HEK293 (cell line): ENCODE results near the gene PRKD1.

Experiments used
- CTCF ChIA-PET: fragments of 350-600 bp; formaldehyde crosslinking; extraction: SDS; loops from one replicate; lab custom pipeline; 2021; ENCODE audit warnings: antibody characterized with exemption; lab: Yijun Ruan, JAX
- POLR2A ChIA-PET: fragments of 300-600 bp; formaldehyde crosslinking; extraction: SDS; loops from one replicate; lab custom pipeline; 2020; ENCODE audit warnings: antibody characterized with exemption, inconsistent platforms; lab: Yijun Ruan, JAX
- H3K27ac ChIP-seq: fragments of 200-500 bp; sonication (Bioruptor generic); 2 replicates; pipeline ENCODE4 v1.5.1; 2014; ENCODE audit warnings: low read depth, low read length, control low read depth, inconsistent platforms; ENCODE audit errors: extremely low read depth
- H3K36me3 ChIP-seq, 2 experiments: fragments of 200-500 bp in 1 of 2; sonication (Bioruptor generic) in 1 of 2; 1 replicate in 1 of 2; 2 replicates in 1 of 2; pipeline ENCODE4 v1.5.1; 2014 to 2017; ENCODE audit warnings: inconsistent platforms in 2 of 2, low read length in 2 of 2; ENCODE audit not compliant: control insufficient read depth in 2 of 2, insufficient read depth in 1 of 2
- H3K4me1 ChIP-seq: fragments of 200-500 bp; sonication (Bioruptor generic); 2 replicates; pipeline ENCODE4 v1.5.1; 2014; ENCODE audit warnings: mild to moderate bottlenecking, low read length, inconsistent platforms; ENCODE audit not compliant: control insufficient read depth, insufficient read depth
- H3K4me3 ChIP-seq: 2 replicates; pipeline ENCODE4 v1.5.1; 2011; ENCODE audit warnings: low read depth, mild to moderate bottlenecking, control low read depth, low read length, moderate library complexity
- H3K9me3 ChIP-seq: fragments of 200-500 bp; sonication (Bioruptor generic); 2 replicates; pipeline ENCODE4 v1.5.1; 2014; ENCODE audit warnings: low read depth, low read length, inconsistent platforms; ENCODE audit not compliant: control insufficient read depth, insufficient read depth
- EGR2 ChIP-seq: fragments of 450-650 bp; formaldehyde crosslinking; IDR thresholded peaks from 2 replicates; pipeline ENCODE4 v1.5.1; 2016; ENCODE audit warnings: low read depth, missing biosample characterization, missing genetic modification characterization
- FEZF1 ChIP-seq: fragments of 450-650 bp; formaldehyde crosslinking; IDR thresholded peaks from 2 replicates; pipeline ENCODE4 v1.5.1; 2016; ENCODE audit warnings: missing biosample characterization, missing genetic modification characterization
- KLF7 ChIP-seq: fragments of 450-650 bp; formaldehyde crosslinking; IDR thresholded peaks from 2 replicates; pipeline ENCODE4 v1.5.1; 2016; ENCODE audit warnings: missing biosample characterization, missing genetic modification characterization, borderline replicate concordance
- OVOL3 ChIP-seq: fragments of 450-650 bp; formaldehyde crosslinking; IDR thresholded peaks from 2 replicates; pipeline ENCODE4 v1.5.1; 2016; ENCODE audit warnings: missing biosample characterization, missing genetic modification characterization
- PRDM1 ChIP-seq: fragments of 450-650 bp; formaldehyde crosslinking; IDR thresholded peaks from 2 replicates; pipeline ENCODE4; 2016; ENCODE audit warnings: missing biosample characterization, missing genetic modification characterization
- SP7 ChIP-seq: fragments of 450-650 bp; formaldehyde crosslinking; IDR thresholded peaks from 2 replicates; pipeline ENCODE4 v1.5.1; 2016; ENCODE audit warnings: missing biosample characterization, missing genetic modification characterization
- ZBTB17 ChIP-seq: fragments of 450-650 bp; formaldehyde crosslinking; IDR thresholded peaks from 2 replicates; pipeline ENCODE4 v1.5.1; 2016; ENCODE audit warnings: missing biosample characterization, missing genetic modification characterization
- ZBTB20 ChIP-seq: fragments of 450-650 bp; formaldehyde crosslinking; IDR thresholded peaks from 2 replicates; pipeline ENCODE4 v1.5.1; 2016; ENCODE audit warnings: missing biosample characterization, missing genetic modification characterization
- ZBTB21 ChIP-seq: fragments of 450-650 bp; formaldehyde crosslinking; IDR thresholded peaks from 2 replicates; pipeline ENCODE4 v1.5.1; 2017; ENCODE audit warnings: missing biosample characterization, missing genetic modification characterization
- ZFHX2 ChIP-seq: fragments of 450-650 bp; formaldehyde crosslinking; conservative IDR thresholded peaks from 2 replicates; pipeline ENCODE4 v1.5.1; 2016; ENCODE audit warnings: missing biosample characterization, missing genetic modification characterization
- ZNF10 ChIP-seq: fragments of 450-650 bp; formaldehyde crosslinking; IDR thresholded peaks from 2 replicates; pipeline ENCODE4 v1.5.1; 2017; ENCODE audit warnings: missing biosample characterization, missing genetic modification characterization
- ZNF114 ChIP-seq: fragments of 450-650 bp; formaldehyde crosslinking; IDR thresholded peaks from 2 replicates; pipeline ENCODE4 v1.5.0; 2017; ENCODE audit warnings: missing biosample characterization, missing genetic modification characterization
- ZNF19 ChIP-seq: fragments of 450-650 bp; formaldehyde crosslinking; IDR thresholded peaks from 2 replicates; pipeline ENCODE4; 2016; ENCODE audit warnings: missing biosample characterization, missing genetic modification characterization, low read depth
- ZNF335 ChIP-seq: fragments of 450-650 bp; formaldehyde crosslinking; conservative IDR thresholded peaks from 2 replicates; pipeline ENCODE4 v1.5.1; 2016; ENCODE audit warnings: missing biosample characterization, missing genetic modification characterization
- ZNF354C ChIP-seq: fragments of 450-650 bp; formaldehyde crosslinking; IDR thresholded peaks from 2 replicates; pipeline ENCODE4 v1.5.1; 2016; ENCODE audit warnings: missing biosample characterization, missing genetic modification characterization, low read depth, borderline replicate concordance
- ZNF426 ChIP-seq: fragments of 450-650 bp; formaldehyde crosslinking; IDR thresholded peaks from 2 replicates; pipeline ENCODE4 v1.5.1; 2017; ENCODE audit warnings: missing biosample characterization, missing genetic modification characterization, mild to moderate bottlenecking, inconsistent platforms, moderate library complexity
- ZNF48 ChIP-seq: fragments of 450-650 bp; formaldehyde crosslinking; IDR thresholded peaks from 2 replicates; pipeline ENCODE4 v1.5.1; 2016; ENCODE audit warnings: missing biosample characterization, missing genetic modification characterization
- ZNF600 ChIP-seq: fragments of 450-650 bp; formaldehyde crosslinking; IDR thresholded peaks from 2 replicates; pipeline ENCODE4 v1.5.1; 2016; ENCODE audit warnings: missing biosample characterization, missing genetic modification characterization
- ZNF791 ChIP-seq: fragments of 450-650 bp; formaldehyde crosslinking; IDR thresholded peaks from 2 replicates; pipeline ENCODE4 v1.5.1; 2016; ENCODE audit warnings: missing biosample characterization, missing genetic modification characterization
- ZXDB ChIP-seq: fragments of 450-650 bp; formaldehyde crosslinking; IDR thresholded peaks from 2 replicates; pipeline ENCODE4 v1.5.1; 2016; ENCODE audit warnings: missing biosample characterization, missing genetic modification characterization
- TF ChIP-seq, protein P1 (sequence below): fragments of 450-650 bp; formaldehyde crosslinking; IDR thresholded peaks from 2 replicates; pipeline ENCODE4 v1.5.1; 2017; ENCODE audit warnings: missing biosample characterization, missing genetic modification characterization
- TF ChIP-seq, protein P2 (sequence below): fragments of 450-650 bp; formaldehyde crosslinking; IDR thresholded peaks from 2 replicates; pipeline ENCODE4 v1.5.1; 2016; ENCODE audit warnings: missing biosample characterization, missing genetic modification characterization
- TF ChIP-seq, protein P3 (sequence below): fragments of 450-650 bp; formaldehyde crosslinking; IDR thresholded peaks from 2 replicates; pipeline ENCODE4 v1.5.1; 2016; ENCODE audit warnings: missing biosample characterization, missing genetic modification characterization
- TF ChIP-seq, protein P4 (sequence below): fragments of 450-650 bp; formaldehyde crosslinking; IDR thresholded peaks from 2 replicates; pipeline ENCODE4 v1.5.1; 2016; ENCODE audit warnings: missing biosample characterization, missing genetic modification characterization

The PRKD1 gene

DNA sequence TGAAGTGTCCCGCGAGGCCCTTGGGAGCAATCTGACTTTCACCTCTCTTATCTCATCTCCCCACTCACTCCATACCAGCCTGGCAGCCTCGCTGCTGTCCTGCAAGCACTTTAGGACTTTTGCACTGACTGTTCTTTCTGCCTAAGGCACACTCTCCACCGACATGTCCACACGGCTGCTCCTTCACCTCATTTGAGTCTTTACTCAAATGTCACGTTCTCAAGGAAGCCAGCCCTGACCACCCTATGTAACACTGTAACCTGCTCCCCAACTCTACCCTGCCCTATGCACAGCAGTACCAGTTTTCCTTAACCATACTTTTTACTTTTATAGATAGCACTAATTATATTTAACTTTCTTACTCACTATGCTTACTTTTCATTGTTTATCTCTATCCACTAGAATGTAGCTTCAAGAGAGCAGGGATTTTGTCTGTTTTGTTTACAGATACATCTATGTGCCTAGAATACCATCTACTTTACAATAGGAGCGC lies 32.0 kb downstream of the PRKD1 start:
- H3K36me3 ChIP-seq: no peaks in the 10 kb centered on the region
- ChIA-PET CTCF (no interaction called here), POLR2A (no interaction called here)
- H3K9me3 ChIP-seq: no peaks in the 10 kb centered on the region
- TF ChIP-seq ZNF600 (peak; percentile 98), FEZF1 (tag by site-specific recombination) (peak; percentile 56), ZXDB (tag by site-specific recombination) (0 out of 2 replicates have a peak, but pooled peaks have one; percentile 50), OVOL3 (tag by site-specific recombination) (no peak), ZBTB20 (tag by site-specific recombination) (peak; percentile 48; the same call in 1 of the 2 replicates), ZNF335 (tag by site-specific recombination) (peak; percentile 27; the same call in 1 of the 2 replicates), ZNF48 (tag by site-specific recombination) (no peak), PRDM1 (tag by site-specific recombination) (peak; percentile 55), ZBTB21 (tag by site-specific recombination) (no peak), ZNF354C (tag by site-specific recombination) (no peak), ZBTB17 (tag by site-specific recombination) (peak; percentile 75; the same call in 1 of the 2 replicates), ZNF19 (tag by site-specific recombination) (no peak), ZNF10 (tag by site-specific recombination) (peak; percentile 76)
- TF ChIP-seq, protein P1, sequence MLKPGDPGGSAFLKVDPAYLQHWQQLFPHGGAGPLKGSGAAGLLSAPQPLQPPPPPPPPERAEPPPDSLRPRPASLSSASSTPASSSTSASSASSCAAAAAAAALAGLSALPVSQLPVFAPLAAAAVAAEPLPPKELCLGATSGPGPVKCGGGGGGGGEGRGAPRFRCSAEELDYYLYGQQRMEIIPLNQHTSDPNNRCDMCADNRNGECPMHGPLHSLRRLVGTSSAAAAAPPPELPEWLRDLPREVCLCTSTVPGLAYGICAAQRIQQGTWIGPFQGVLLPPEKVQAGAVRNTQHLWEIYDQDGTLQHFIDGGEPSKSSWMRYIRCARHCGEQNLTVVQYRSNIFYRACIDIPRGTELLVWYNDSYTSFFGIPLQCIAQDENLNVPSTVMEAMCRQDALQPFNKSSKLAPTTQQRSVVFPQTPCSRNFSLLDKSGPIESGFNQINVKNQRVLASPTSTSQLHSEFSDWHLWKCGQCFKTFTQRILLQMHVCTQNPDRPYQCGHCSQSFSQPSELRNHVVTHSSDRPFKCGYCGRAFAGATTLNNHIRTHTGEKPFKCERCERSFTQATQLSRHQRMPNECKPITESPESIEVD: peak; percentile 68
- TF ChIP-seq, protein P2, sequence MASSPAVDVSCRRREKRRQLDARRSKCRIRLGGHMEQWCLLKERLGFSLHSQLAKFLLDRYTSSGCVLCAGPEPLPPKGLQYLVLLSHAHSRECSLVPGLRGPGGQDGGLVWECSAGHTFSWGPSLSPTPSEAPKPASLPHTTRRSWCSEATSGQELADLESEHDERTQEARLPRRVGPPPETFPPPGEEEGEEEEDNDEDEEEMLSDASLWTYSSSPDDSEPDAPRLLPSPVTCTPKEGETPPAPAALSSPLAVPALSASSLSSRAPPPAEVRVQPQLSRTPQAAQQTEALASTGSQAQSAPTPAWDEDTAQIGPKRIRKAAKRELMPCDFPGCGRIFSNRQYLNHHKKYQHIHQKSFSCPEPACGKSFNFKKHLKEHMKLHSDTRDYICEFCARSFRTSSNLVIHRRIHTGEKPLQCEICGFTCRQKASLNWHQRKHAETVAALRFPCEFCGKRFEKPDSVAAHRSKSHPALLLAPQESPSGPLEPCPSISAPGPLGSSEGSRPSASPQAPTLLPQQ (tag by site-specific recombination): peak; percentile 23; the same call in 1 of the 2 replicates
- peak overlapping the region; percentile 59 for H3K27ac ChIP-seq
- no peak overlapping the region for H3K4me3 ChIP-seq
- H3K4me1 ChIP-seq: peaks cover 39% of the 10 kb centered on the region

DNA sequence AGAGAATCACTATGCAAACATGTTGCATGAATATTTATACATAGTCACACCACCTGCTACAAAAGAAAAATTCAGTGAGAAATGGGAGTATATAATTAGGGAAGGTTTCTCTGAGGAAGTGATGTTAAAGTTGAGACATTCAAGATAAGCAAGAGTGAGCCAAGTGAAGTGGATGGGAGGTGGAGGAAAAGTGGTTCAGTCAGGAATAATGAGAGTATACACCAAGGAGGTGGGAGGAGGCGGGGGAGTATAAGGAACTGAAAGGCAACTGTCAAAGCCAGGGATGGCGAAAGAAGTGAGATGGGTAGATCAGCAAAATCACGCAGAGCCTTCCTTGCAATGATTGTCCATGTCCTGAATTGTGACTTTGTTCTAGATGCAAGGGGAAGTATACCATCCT lies 33.7 kb downstream of the PRKD1 start:
- 0 out of 2 replicates have a peak, but pooled peaks have one; percentile 32 for TF ChIP-seq PRDM1 (tag by site-specific recombination)
- TF ChIP-seq, protein P3, sequence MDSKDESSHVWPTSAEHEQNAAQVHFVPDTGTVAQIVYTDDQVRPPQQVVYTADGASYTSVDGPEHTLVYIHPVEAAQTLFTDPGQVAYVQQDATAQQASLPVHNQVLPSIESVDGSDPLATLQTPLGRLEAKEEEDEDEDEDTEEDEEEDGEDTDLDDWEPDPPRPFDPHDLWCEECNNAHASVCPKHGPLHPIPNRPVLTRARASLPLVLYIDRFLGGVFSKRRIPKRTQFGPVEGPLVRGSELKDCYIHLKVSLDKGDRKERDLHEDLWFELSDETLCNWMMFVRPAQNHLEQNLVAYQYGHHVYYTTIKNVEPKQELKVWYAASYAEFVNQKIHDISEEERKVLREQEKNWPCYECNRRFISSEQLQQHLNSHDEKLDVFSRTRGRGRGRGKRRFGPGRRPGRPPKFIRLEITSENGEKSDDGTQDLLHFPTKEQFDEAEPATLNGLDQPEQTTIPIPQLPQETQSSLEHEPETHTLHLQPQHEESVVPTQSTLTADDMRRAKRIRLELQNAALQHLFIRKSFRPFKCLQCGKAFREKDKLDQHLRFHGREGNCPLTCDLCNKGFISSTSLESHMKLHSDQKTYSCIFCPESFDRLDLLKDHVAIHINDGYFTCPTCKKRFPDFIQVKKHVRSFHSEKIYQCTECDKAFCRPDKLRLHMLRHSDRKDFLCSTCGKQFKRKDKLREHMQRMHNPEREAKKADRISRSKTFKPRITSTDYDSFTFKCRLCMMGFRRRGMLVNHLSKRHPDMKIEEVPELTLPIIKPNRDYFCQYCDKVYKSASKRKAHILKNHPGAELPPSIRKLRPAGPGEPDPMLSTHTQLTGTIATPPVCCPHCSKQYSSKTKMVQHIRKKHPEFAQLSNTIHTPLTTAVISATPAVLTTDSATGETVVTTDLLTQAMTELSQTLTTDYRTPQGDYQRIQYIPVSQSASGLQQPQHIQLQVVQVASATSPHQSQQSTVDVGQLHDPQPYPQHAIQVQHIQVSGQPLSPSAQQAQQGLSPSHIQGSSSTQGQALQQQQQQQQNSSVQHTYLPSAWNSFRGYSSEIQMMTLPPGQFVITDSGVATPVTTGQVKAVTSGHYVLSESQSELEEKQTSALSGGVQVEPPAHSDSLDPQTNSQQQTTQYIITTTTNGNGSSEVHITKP (tag by site-specific recombination): peak; percentile 91
- no peak for TF ChIP-seq ZNF426 (tag by site-specific recombination)
- peak; percentile 62 for TF ChIP-seq ZFHX2 (tag by site-specific recombination)
- peak; percentile 51 for TF ChIP-seq EGR2 (tag by site-specific recombination)
- TF ChIP-seq ZNF335 (tag by site-specific recombination): no peak
- no peak for TF ChIP-seq KLF7
- TF ChIP-seq ZBTB20 (tag by site-specific recombination): peak; percentile 31; the same call in 1 of the 2 replicates
- no peak for TF ChIP-seq ZNF114 (tag by site-specific recombination)
- TF ChIP-seq, protein P4, sequence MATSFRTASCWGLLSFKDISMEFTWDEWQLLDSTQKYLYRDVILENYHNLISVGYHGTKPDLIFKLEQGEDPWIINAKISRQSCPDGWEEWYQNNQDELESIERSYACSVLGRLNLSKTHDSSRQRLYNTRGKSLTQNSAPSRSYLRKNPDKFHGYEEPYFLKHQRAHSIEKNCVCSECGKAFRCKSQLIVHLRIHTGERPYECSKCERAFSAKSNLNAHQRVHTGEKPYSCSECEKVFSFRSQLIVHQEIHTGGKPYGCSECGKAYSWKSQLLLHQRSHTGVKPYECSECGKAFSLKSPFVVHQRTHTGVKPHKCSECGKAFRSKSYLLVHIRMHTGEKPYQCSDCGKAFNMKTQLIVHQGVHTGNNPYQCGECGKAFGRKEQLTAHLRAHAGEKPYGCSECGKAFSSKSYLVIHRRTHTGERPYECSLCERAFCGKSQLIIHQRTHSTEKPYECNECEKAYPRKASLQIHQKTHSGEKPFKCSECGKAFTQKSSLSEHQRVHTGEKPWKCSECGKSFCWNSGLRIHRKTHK (tag by site-specific recombination): no peak
- peak; percentile 58 for TF ChIP-seq SP7
- no peak for TF ChIP-seq ZNF791
- ChIA-PET POLR2A (no interaction called here), CTCF (no interaction called here)

More for the DNA sequence above, 33.7 kb downstream of the PRKD1 start:
- Histone ChIP-seq H3K27ac (no peak overlapping the region), H3K4me3 (no peak overlapping the region), H3K36me3 (no peaks in the 10 kb centered on the region), H3K9me3 (no peaks in the 10 kb centered on the region), H3K4me1 (peaks cover 39% of the 10 kb centered on the region)
